B cell (primary cell): Measurements from ENCODE around the gene VPS11. TPM values are rescaled to one million over a fixed set of nuclear protein-coding genes. Genes with fewer than 3 reads are reported as not detected.
A peak's percentile ranks its signal among the peaks of the same experiment; 100 is the strongest.

Experiments used
- ATAC-seq: fragments of 200-7000 bp; cut with Tn5 transposase; one replicate; pipeline ENCODE4 v1.10.0; 2021; ENCODE audit warnings: low read depth, mild to moderate bottlenecking, moderate number of reproducible peaks, moderate library complexity
- CTCF ChIA-PET: fragments of 350-600 bp; sonication (Branson Sonifier 250); formaldehyde crosslinking; loops from one replicate; lab custom pipeline; 2021; ENCODE audit warnings: antibody characterized with exemption, inconsistent platforms; lab: Charles Lee
- POLR2A ChIA-PET: fragments of 350-600 bp; sonication (Branson Sonifier 250); formaldehyde crosslinking; loops from one replicate; lab custom pipeline; 2021; ENCODE audit warnings: antibody characterized with exemption; lab: Charles Lee
- DNase-seq: peaks from one replicate; pipeline ENCODE4 v3.0.0; 2013
- H2AFZ ChIP-seq: 2 replicates; pipeline ENCODE4 v1.6.1; 2012; ENCODE audit warnings: mild to moderate bottlenecking, low read depth, low read length; ENCODE audit not compliant: insufficient read depth, poor library complexity, severe bottlenecking
- H3K27ac ChIP-seq, 2 donors: 1 replicate in 1 of 2; 2 replicates in 1 of 2; pipeline ENCODE4 v1.5.1; 2012 to 2013; ENCODE audit warnings: low read length in 2 of 2, mild to moderate bottlenecking in 2 of 2, moderate library complexity in 1 of 2
- H3K27me3 ChIP-seq, 4 experiments: fragments of 200-600 bp in 1 of 4; sonication (generic) in 1 of 4; replicated peaks in 1 of 4; 1 replicate in 2 of 4; 2 replicates in 2 of 4; pipeline versions ENCODE4 v1.6.1 to v1.7.0; 2013 to 2016; ENCODE audit warnings: low read length in 3 of 4, mild to moderate bottlenecking in 2 of 4, mixed read lengths in 1 of 4, moderate library complexity in 1 of 4; ENCODE audit not compliant: insufficient read depth in 4 of 4, control insufficient read depth in 3 of 4; ENCODE audit errors: control extremely low read depth in 1 of 4
- H3K36me3 ChIP-seq, 2 experiments: replicated peaks in 1 of 2; 1 replicate in 1 of 2; 2 replicates in 1 of 2; pipeline versions ENCODE4 v1.6.1 to v1.7.1; 2013; ENCODE audit warnings: low read length in 1 of 2; ENCODE audit not compliant: insufficient read depth in 2 of 2, control insufficient read depth in 1 of 2; ENCODE audit errors: control extremely low read depth in 1 of 2, extremely low read depth in 1 of 2
- H3K4me1 ChIP-seq, 2 donors: fragments of 200-600 bp in 1 of 2; sonication (generic) in 1 of 2; 1 replicate in 1 of 2; 2 replicates in 1 of 2; pipeline versions ENCODE4 v1.5.1 to v1.6.1; 2013 to 2017; ENCODE audit warnings: low read length in 2 of 2; ENCODE audit not compliant: control insufficient read depth in 2 of 2, insufficient read depth in 2 of 2
- H3K4me2 ChIP-seq: replicated peaks from 2 replicates; pipeline ENCODE3; 2012; ENCODE audit warnings: mild to moderate bottlenecking, low read depth, low read length; ENCODE audit not compliant: poor library complexity, severe bottlenecking
- H3K4me3 ChIP-seq, 5 experiments: fragments of 200-600 bp in 1 of 5; sonication (generic) in 1 of 5; 1 replicate in 3 of 5; 2 replicates in 2 of 5; pipeline versions ENCODE4 v1.5.1 to v1.7.0; 2011 to 2016; ENCODE audit warnings: low read length in 4 of 5, mild to moderate bottlenecking in 4 of 5, low read depth in 2 of 5, control low read depth in 1 of 5, moderate library complexity in 1 of 5; ENCODE audit not compliant: insufficient read depth in 1 of 5; ENCODE audit errors: control extremely low read depth in 1 of 5, extremely low read depth in 1 of 5
- H3K79me2 ChIP-seq: fragments of 200-600 bp; sonication (generic); one replicate; pipeline ENCODE4 v1.6.0; 2016; ENCODE audit warnings: low read length; ENCODE audit not compliant: control insufficient read depth, insufficient read depth
- H3K9ac ChIP-seq: fragments of 200-600 bp; sonication (generic); 2 replicates; pipeline ENCODE4 v1.6.1; 2017; ENCODE audit warnings: mild to moderate bottlenecking, low read length, moderate library complexity
- H3K9me3 ChIP-seq, 3 donors: one replicate each; pipeline versions ENCODE4 v1.6.1 to v1.7.1; 2013; ENCODE audit warnings: low read length in 2 of 3; ENCODE audit not compliant: control insufficient read depth in 2 of 3, insufficient read depth in 1 of 3; ENCODE audit errors: control extremely low read depth in 1 of 3
- H4K20me1 ChIP-seq: 2 replicates; pipeline ENCODE4 v1.6.0; 2012; ENCODE audit warnings: mild to moderate bottlenecking, low read length; ENCODE audit not compliant: insufficient read depth, control insufficient read depth, poor library complexity, severe bottlenecking
- H3K27ac Mint-ChIP-seq: one replicate; pipeline ENCODE4 v1.8.0; 2021; ENCODE audit warnings: mixed read lengths
- H3K27me3 Mint-ChIP-seq: one replicate; pipeline ENCODE4 v1.8.0; 2021; ENCODE audit warnings: mixed read lengths
- H3K4me1 Mint-ChIP-seq: one replicate; pipeline ENCODE4 v1.8.0; 2021; ENCODE audit warnings: mixed read lengths
- H3K4me3 Mint-ChIP-seq: one replicate; pipeline ENCODE4 v1.8.0; 2021; ENCODE audit warnings: mixed read lengths
- H3K9me3 Mint-ChIP-seq: one replicate; pipeline ENCODE4 v1.8.0; 2022; ENCODE audit warnings: mixed read lengths; ENCODE audit not compliant: insufficient read depth
- CTCF ChIP-seq: fragments of 200-600 bp; IDR thresholded peaks from one replicate; pipeline ENCODE4 v1.8.0; 2022; ENCODE audit warnings: antibody characterized with exemption, mild to moderate bottlenecking
- EZH2 ChIP-seq: IDR thresholded peaks from 2 replicates; pipeline ENCODE4 v1.6.1; 2012; ENCODE audit warnings: borderline replicate concordance, low read depth, mild to moderate bottlenecking, moderate library complexity, low read length; ENCODE audit not compliant: insufficient read depth, poor library complexity, severe bottlenecking
- WGBS: methylation state at CpG from one replicate; pipeline ENCODE4 v1.1.5; 2013; ENCODE audit warnings: missing lambda C conversion rate; ENCODE audit not compliant: insufficient coverage; 5-methylcytosine and 5-hydroxymethylcytosine counted together
- intact Hi-C: fragments of 100-400 bp; cut with micrococcal nuclease; formaldehyde crosslinking; loops from one replicate; pipeline ENCODE4 v1.10.0; 2022
- polyA plus RNA-seq: library from polyadenylated mRNA; depleted of rRNA; stranded (reverse); fragments of >200 nt; gene quantifications from 2 replicates; pipeline ENCODE4 v1.2.3, GENCODE V29; 2012
- total RNA-seq, 2 donors: library from RNA; stranded (reverse); fragments of 120-200 nt in 1 of 2; gene quantifications; 1 replicate in 1 of 2; 2 replicates in 1 of 2; pipeline versions ENCODE4 v1.2.3 to v1.2.4, GENCODE V29; 2013 to 2022

The VPS11 gene
- total and polyA plus RNA-seq, 2 donors (not counting 1 experiment from before 2014, with no cell fraction given), result 35.7 to 64.7 TPM

- Histone ChIP-seq H3K9ac (peak overlapping the region; percentile 83), H4K20me1 (peaks cover 11% of the 10 kb centered on the region), H3K27ac (peak overlapping the region; percentile 69 to 76), H3K4me1 (peaks cover 22 to 40% of the 10 kb centered on the region in 2 donors), H3K4me3 (peak overlapping the region; percentile 31 to 91 (median 85)), H2AFZ (peak overlapping the region; percentile 72), H3K36me3 (peaks cover 8 to 21% of the 10 kb centered on the region in 2 experiments), H3K27me3 (no peaks in the 10 kb centered on the region), H3K9me3 (no peaks in the 10 kb centered on the region), H3K79me2 (peaks cover 31% of the 10 kb centered on the region), H3K4me2 (peak overlapping the region; percentile 91)
- WGBS, result 1% methylated on average over 79 of the region's 81 CpGs
- H3K27me3 Mint-ChIP-seq, result no peaks in the 10 kb centered on the region
- TF ChIP-seq EZH2, result no peak
- no peak for TF ChIP-seq CTCF
- CTCF ChIA-PET, result interaction anchor here (1.0 to 2.4 kb wide), 10 partner anchors 9 to 230 kb away, joined by 3 to 13 read pairs (median 4); partner anchors contain the start of genes C2CD2L, CBL, HINFP and HMBS
- no peaks in the 10 kb centered on the region for H3K9me3 Mint-ChIP-seq
- peak overlapping the region; percentile 96 for H3K4me3 Mint-ChIP-seq
- DNase-seq (no peak), ATAC-seq (peak; percentile 3)
- POLR2A ChIA-PET, result interaction anchor here (0.7 to 2.3 kb wide), 10 partner anchors 8 to 302 kb away, joined by 3 to 17 read pairs (median 6); partner anchors contain the start of genes C2CD2L, CENATAC, HINFP and HMBS
- peak overlapping the region; percentile 87 for H3K27ac Mint-ChIP-seq
- peaks cover 45% of the 10 kb centered on the region for H3K4me1 Mint-ChIP-seq
- intact Hi-C loops, result no loop called here
Measured at GRCh38 chr11:119093942-119094815, 26.6 kb downstream of the VPS11 start.

- peaks cover 11% of the 10 kb centered on the region for H4K20me1 ChIP-seq
- H3K9me3 ChIP-seq, result no peaks in the 10 kb centered on the region
- no peak for TF ChIP-seq EZH2
- TF ChIP-seq CTCF, result peak; percentile 61
- H3K36me3 ChIP-seq, result peaks cover 8 to 21% of the 10 kb centered on the region in 2 experiments
- Mint-ChIP-seq H3K27me3 (no peaks in the 10 kb centered on the region), H3K9me3 (no peaks in the 10 kb centered on the region), H3K27ac (peak overlapping the region; percentile 84), H3K4me1 (peaks cover 45% of the 10 kb centered on the region), H3K4me3 (peak overlapping the region; percentile 96)
- H3K79me2 ChIP-seq, result peaks cover 31% of the 10 kb centered on the region
- H3K27ac ChIP-seq, result peak overlapping the region; percentile 69 to 76
- intact Hi-C loops, result loop anchor here (1.0 kb wide), 8 partner anchors 9 to 103 kb away; partner anchors contain the start of genes C2CD2L, HINFP, HYOU1 and RPS25
- peak overlapping the region; percentile 83 for H3K9ac ChIP-seq
- CTCF ChIA-PET, result interaction anchor here (0.6 to 2.4 kb wide), 12 partner anchors 9 to 229 kb away, joined by 3 to 13 read pairs (median 4); partner anchors contain the start of genes C2CD2L, CBL, HINFP and HMBS
- peak overlapping the region; percentile 72 for H2AFZ ChIP-seq
- POLR2A ChIA-PET, result interaction anchor here (0.7 to 2.3 kb wide), 10 partner anchors 8 to 302 kb away, joined by 3 to 17 read pairs (median 6); partner anchors contain the start of genes C2CD2L, CENATAC, HINFP and HMBS
- peak overlapping the region; percentile 42 to 91 (median 85) for H3K4me3 ChIP-seq
- peak; percentile 46 for ATAC-seq
- H3K4me2 ChIP-seq, result peak overlapping the region; percentile 91
- DNase-seq, result no peak
- WGBS, result 0% methylated on average over 19 of the region's 19 CpGs
- H3K4me1 ChIP-seq, result peaks cover 22 to 40% of the 10 kb centered on the region in 2 donors
- no peaks in the 10 kb centered on the region for H3K27me3 ChIP-seq
Measured at GRCh38 chr11:119094816-119095065, 27.1 kb downstream of the VPS11 start.
